Measurements from ENCODE around the gene NDUFC1.
"Not testable (repeated sequence)": the region's sequence is repeated elsewhere in the genome, so short reads cannot be mapped to it uniquely, and the experiment has no call there.

NDUFC1 gene

DNA sequence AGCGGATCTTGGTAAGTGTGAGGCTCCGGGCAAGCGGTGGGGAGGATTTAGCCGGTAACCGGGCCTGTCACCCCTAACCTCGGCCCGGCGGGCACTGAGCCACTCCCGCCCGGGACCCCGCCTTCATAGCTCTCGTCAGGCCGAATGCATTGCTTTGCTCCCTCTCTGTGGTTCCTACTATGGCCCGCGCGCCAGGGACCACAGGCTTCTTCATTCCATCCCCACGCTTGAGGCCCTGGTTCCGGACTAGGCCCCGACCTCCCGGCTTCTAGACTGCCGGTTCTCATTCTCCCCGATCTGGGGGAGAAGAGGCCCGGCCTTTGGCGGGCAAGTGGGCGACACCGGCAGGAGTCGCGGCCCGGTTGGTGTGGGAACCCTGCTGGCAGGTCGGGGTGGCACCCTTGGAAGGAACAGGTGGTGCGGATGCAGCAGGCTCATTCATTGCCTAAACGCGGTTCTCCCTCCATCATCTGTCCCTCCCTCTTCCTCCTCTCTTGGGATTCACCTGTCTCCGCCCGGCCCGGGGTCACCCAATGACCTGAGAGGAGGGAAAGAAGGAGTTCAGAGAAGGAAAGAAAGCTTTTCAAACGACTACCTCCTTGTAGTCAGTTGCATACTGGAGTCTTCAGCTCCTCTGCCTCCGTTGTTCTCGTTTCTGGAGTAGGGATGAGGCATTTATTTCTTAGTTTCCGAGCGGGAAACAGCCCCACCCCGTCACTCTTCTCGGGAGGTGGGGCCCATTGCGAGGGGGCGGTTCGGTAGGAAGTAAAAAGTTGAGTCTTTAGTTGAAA, at the start of gene NDUFC1:
Gene NDUFC1 (minus strand): TSS at position 657 of the 791 bp plus-strand sequence. CDS start 6,679 bp downstream, outside the sequence.
- peak; percentile 69 for DNase-seq (ENCODE audit: low spot score)

DNA sequence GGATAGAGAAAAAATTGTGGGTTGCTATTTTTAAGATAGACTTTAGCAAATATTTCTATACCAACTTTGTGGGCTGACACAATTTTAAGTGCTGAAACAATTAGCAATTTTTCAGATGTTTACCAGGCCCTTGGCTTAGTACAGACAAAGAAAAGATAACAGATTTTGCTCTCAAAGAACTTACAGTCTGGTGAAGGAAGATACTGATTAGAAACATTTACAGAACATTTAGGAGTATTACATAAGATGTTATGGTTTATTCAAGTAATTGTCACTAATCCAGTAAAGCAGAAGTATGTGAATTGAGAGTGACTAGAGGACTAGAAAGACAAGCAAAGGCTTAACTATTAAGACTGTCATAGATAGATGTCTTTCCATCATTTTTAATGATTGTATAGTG, 35.3 kb upstream of the NDUFC1 start:
- DNase-seq (ENCODE audit: low spot score), result no peak

DNA sequence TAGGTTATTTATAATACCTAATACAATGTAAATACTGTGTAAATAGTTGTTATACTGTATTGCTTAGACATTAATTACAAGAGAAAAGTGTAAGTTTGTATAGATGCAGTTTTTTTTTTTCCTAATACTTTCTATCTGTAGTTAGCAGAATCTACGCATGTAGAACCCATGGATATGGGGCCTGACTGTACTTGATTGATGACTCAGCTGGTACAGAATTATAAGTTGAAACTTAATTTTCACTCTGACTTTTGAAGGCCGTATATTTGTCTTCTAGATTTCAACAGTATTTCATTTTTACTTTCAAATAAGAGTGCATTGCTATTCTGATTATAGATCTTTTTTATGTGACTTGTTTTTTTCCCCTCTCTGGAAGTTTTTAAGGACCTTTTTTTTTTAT, 30.8 kb upstream of the NDUFC1 start:
- no peak for DNase-seq (ENCODE audit: low spot score)

DNA sequence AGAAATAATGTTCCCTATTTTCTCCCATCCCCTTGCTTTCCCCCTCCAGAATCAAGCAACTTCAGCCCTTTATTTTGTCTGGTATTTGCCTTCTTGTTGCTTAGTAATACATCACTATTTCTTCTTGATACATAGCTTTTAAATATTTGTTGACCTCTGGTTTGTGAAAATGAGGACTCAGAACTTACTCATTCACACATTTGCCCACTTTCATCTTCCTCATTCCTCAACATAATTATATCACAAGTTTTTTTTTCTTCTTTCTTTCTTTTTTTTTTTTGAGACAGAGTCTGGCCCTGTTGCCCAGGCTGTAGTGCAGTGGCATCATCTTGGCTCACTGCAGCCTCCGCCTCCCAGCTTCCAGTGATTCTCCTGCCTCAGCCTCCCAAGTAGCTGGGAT, 28.9 kb upstream of the NDUFC1 start:
- DNase-seq (ENCODE audit: low spot score), result no peak

DNA sequence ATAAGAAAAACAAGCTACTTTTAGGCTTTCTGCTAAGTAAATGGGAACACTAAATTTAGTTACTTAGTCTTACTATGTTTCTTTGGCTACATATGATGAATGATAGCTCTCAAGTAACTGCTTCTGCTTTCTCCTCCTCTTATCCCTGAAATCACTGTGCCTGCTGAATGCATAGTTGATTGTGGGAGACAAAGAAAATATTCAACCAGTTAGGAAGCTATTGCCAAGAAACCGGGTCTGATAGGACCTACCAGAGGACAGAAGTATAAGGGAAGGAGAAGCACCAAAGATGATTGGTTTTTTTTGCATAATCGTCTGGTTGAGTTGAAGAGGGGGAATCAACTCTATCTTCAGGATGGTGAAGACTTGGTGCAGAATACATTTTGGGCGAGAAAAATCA, 28.0 kb upstream of the NDUFC1 start:
- DNase-seq (ENCODE audit: low spot score), result no peak

DNA sequence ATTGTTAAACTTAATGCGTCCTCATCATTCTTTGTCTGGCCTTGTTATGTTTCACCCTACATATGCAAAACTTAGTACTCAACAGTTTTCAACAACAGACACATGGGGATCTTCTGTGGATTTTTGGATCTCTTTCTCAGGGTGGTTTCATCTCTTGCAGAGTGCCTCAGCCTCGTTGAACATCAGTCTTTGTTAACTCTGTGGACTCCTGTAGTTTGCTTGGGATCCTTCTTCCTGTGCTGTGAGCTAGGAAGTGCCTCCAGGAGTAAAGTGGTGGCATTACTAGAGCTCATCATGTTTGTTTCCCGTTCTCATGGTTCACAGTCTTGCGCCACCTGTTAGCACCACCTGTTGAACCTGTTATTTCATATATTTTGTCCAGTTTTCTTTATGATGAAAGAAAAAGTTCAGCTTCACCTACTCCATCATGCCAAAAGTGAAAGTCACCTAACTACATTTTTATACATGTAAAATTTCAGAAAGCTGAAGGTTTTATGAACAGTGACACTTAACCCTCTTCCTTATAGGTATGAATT, 27.5 kb upstream of the NDUFC1 start:
- no peak for DNase-seq (ENCODE audit: low spot score)

DNA sequence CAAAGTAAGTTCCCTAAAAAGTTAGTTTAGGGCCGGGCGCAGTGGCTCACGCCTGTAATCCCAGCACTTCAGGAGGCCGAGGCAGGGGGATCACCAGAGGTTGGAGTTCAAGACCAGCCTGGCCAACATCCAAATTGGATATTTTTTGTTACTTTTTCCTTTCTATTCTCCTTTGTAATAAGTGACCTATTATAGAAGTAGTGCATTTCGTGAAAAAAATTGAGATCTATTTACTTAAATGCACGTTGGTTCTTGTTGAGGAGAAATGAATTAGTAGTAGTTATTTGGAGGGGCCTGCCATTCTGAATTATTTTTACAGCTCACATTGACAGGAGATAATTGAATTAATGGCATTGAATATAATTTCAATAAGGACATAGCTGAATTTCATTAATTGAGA, 22.3 kb upstream of the NDUFC1 start:
- DNase-seq (ENCODE audit: low spot score), result no peak

DNA sequence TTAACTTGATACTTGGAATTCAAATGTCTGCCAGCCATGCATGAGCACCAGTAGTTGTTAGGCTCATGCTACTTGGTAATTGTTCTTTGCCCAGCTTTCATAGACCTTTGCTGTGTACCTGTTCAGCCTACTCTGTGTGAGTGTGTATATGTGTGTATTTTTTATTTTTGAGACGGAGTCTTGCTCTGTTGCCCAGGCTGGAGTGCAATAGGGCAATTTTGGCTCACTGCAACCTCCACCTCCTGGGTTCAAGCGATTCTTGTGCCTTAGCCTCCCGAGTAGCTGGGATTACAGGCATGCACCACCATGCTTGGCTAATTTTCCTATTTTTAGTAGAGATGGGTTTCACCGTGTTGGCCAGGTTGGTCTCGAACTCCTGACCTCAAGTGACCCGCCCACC, 20.3 kb upstream of the NDUFC1 start:
- DNase-seq (ENCODE audit: low spot score), result not testable (repeated sequence)

DNA sequence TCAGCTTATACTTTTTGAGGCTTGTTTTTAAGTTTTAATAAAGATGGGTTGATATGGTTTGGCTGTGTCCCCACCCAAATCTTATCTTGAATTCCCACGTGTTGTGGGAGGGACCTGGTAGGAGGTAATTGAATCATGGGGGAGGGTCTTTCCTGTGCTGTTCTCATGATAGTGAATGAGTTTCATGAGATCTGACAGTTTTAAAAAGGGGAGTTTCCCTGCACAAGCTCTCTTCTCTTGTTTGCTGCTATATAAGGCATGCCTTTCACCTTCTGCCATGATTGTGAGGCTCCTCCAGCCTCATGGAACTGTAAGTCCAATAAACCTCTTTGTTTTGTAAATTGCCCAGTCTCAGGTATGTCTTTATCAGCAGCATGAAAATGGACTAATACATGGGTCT, 19.8 kb upstream of the NDUFC1 start:
- DNase-seq (ENCODE audit: low spot score), result not testable (repeated sequence)

DNA sequence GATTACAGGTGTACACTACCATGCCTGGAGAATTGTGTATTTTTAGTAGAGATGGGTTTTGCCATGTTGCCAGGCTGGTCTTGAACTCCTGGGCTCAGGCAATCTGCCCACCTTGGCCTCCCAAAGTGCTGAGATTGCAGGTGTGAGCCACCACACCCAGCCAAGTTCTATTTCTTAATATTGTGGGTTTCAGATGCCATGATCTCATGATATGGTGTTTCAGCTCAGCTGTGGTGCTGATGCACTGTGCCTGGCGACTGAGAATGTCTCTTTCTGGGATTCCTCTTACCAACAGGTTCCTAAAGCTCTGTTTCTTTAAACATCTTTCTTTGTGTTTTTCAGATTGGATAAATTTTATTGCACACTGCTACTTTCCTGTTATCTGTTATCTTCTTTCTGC, 17.3 kb upstream of the NDUFC1 start:
- no peak for DNase-seq (ENCODE audit: low spot score)

DNA sequence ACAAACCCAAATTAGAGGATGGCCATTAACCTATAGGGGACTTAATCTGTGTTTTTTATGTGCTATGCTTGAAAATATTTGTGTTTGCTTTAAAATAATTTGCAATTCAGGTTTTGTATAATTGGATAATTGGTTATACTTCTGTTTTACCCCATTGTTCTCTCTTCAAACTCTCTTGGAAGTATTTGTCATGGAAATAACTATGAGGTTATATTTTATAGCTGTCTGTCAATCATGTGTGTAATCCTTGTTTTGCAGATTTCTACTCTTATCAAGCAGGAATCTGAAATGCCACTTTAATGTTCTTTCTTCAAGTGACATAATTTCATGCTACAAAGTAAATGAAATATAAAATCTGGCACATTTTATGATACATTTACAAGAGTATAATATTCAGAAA, 15.4 kb upstream of the NDUFC1 start:
- DNase-seq (ENCODE audit: low spot score), result no peak

DNA sequence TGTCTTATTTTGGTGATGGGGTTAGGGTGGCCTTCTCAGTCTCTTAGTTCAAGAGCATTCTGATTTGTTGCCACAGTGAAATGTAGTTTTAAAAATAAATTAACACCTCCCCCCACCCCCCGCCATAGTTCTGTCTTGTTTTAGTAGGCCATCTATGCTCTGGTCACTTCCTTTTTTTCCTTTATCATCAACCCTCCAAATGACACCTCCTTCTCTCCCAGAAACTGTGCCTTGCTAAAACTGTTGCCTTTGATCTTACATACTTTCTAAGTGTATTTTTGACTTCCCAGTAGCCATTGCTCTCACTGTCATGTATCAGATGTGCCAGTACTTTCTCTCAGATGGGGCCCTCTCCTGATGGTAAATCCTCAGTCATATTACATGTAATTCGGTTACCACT, 14.5 kb upstream of the NDUFC1 start:
- DNase-seq (ENCODE audit: low spot score), result no peak

DNA sequence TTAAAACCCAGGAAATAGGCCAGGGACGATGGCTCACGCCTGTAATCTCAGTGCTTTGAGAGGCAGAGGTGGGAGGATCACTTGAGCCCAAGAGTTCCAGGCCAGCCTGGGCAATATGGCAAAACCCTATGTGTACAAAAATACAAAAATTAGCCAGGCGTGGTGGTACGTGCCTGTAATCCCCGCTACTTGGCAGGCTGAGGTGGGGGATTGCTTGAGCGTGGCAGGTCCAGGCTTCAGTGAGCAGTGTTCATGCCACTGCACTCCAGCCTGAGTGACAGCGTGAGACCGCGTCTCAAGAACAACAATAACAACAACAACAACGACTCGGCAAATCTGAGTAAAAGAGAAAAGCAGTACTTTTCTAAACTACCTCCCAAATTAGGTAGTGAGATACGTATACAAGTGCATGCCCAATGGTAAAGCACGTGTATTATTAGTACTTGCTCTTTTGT, 13.0 kb upstream of the NDUFC1 start:
- no peak for DNase-seq (ENCODE audit: low spot score)

DNA sequence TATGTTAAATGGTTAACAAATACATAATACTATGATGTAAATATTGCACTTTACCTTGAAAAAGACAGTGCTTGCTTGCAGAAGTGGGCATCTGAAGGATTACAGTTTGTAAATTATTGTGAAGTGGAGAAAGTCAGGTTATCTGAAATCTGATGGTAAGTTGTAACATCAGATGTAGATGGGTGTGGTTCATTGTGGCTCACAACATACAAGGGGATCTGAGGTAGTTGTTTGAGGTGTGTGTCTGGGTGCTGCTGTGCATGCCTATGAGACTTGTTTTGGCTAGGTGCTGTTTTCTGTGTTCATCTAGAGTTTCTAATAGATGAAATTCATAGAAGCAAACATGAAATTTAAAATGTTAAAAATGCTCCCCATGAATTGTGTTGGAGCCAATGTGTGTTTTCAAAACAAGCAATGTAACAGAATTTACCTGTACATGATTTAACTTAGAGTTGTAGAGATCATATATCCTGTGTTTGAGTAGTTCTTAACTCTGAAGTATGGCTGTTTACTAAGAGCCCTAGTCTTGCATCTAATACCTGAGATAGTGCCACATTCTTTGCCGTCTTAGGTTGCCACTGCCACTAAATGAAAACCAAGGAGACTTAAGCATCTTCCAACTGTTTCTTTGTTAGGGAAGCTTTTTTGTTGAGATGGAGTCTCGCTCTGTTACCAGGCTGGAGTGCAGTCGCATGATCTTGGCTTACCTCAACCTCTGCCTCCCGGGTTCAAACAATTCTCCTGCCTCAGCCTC, 11.9 kb upstream of the NDUFC1 start:
- DNase-seq (ENCODE audit: low spot score), result no peak

DNA sequence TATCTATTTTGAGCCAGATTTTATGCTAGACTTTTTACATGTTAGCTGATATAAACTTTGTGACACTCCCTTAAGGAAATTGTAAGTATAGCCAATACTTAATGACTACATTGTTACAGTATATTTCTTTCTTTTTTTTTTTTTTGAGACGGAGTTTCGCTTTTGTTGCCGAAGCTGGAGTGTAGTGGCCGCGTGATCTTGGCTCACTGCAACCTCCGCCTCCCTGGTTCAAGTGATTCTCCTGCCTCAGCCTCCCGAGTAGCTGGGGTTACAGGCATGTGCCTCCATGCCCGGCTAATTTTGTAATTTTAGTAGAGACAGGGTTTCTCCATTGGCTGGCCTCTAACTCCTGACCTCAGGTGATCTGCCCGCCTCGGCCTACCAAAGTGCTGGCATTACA, 11.1 kb upstream of the NDUFC1 start:
- DNase-seq (ENCODE audit: low spot score), result not testable (repeated sequence)

DNA sequence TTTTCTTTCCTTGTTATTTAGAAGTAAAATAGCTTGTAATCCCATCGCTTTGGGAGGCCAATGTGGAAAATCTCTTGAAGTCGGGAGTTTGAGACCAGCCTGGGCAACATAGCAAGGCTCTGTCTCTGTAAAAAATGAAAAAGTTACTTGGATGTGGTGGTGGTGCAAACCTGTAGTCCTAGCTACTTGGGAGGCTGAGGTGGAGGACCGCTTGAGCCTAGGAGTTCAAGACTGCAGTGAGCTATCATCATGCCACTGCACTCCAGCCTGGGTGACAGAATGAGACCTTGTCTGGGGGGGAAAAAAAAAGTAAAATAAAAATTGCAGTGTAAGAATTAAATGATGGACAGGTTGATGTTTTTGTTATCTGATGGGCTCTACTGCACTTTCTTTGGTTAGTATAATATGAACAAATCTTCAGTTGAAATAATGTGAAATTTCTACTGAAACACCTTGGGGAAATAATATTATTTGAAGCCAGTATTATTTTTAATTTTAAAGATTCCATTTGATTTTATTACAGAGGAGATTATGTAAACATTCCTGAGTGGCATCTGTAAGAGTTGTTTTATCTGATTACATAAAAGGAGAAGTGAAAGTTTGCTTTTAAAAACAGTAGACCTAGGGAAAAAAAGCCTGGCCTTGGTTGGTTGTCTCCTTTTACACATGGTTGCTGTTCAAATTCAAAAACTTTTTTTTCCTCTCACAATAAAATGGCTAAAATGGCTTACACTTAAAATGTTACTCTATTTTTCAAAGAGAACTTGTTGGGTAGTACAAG, 10.5 kb upstream of the NDUFC1 start:
- DNase-seq (ENCODE audit: low spot score), result no peak

DNA sequence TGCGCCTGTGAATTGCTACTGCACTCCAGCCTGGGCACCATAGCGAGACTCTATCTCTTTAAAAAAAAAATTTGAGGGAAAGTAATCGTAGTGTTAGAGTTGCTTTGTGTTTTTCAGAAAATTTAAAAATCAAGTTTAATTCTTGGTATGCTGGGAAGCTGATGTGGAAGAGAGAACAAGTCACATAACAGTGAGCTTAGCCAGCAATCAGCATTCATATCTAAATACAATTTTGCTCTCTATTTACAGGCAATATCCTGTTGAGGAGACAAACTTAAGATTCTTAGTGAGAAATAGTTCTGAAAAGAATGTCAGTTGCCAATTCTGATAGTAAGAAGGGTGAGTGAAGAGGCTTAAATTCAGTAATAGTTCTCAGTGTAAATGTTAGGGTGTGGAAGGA, 9.6 kb upstream of the NDUFC1 start:
- DNase-seq (ENCODE audit: low spot score), result no peak

DNA sequence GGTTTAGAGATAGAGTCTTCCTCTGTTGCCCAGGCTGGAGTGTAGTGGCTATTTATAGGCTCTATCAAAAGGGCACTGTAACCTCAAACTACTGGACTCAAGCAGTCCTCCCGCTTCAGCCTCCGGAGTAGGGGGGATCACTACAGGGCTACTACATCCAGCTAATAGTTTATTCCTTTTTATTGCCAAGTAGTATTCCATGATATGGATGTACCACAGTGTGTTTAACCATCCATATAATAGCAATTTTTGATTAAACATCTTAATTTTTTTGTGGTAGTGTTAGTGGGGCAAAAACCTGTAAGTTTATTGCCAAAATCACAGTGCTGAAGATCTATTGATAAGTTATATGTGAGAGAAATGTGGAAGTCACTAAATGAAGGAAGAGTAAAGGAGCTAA, 2.6 kb upstream of the NDUFC1 start:
- no peak for DNase-seq (ENCODE audit: low spot score)

DNA sequence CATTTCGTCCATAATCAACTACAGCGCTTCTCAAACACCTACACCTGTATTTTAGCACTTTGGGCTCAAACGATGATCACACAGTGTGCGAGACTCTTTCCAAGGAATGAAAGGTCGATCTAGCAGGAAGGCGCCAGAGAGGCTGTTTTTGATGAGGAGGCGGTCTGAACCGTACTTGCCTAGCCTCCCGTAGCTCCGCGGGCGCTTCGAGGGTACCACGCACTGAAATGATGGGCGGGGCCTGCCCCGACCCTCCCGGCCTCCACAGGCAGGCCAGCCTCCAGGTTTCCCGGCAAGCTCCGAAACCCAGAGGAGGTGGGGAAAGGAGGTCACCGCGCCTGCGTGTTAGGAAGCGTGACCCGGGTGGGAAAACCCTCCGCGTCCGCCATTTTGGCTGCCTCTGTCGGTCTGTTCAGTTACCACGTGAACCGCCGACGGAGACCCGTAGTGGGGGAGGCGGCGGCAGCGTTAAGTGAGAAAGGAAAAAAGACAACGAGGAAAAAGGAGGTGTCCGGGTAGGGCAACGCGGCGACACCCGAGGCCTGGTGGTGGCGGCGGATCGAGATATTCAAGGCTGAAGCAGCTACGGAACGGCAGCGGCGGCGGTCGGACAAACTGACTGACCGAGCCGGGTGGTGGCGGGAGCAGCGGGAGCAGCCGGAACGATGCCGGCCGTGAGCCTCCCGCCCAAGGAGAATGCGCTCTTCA, 1.0 kb downstream of the NDUFC1 start, which contains the start of gene NAA15:
Gene NAA15 (plus strand): TSS at position 393 of the 708 bp plus-strand sequence. CDS start 273 bp downstream, at position 666.
- peak; percentile 98 for DNase-seq (ENCODE audit: low spot score)

DNA sequence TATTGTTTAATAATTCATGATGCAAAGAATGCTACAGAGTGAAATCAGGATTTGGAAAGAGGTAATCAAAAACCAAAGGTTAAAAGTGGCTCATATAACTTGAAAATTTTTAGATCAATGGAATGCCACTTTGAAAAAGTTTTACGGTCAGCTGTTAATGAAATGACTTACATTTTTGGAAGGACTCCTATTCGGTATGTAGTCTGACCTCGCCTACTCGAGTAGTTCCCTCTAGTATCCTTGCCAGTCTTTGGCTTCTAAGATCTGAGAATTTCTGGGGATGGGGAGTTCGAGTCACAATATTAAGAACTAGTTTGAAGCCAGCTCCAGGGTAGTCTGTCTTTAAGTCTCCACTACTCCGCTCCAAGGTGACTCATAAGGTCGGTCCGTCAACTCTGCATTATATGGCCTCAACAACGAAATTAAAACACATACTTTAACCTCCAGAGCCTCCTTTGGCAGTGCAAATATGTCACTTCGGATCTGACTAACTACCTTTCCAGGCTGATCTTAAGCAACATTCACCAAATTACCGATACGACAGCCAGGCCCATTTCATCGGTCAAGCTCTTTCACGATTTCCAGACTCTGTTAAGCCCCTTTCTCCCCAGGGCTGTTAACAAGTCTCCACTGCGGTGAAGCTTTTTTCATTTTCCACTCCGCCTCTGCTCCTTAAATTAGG, 1.7 kb downstream of the NDUFC1 start:
- DNase-seq (ENCODE audit: low spot score), result no peak

DNA sequence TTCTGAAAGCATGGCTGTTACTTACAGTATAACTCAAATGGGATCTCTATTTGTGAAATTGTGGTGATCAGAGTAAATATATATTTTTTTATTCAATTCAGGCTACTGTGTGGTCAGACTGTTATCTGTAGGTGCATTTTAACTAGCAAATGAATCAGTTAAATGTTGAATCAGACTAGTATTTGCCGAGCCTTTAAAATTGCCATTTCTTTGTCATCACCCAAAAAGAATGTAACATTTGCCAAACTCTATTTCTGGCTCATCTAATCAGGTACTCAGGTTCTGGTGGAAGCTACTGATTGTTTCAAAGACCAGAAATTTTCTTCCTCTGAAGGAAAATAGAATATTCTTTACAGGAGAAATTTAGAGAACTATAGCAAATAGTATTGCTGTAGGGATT, 2.7 kb downstream of the NDUFC1 start:
- DNase-seq (ENCODE audit: low spot score), result no peak

Data from ecto neural progenitor cell (in vitro differentiated cells).